K562 (cell line): ENCODE measurements around the gene MEGF11. TPM values are rescaled to one million over a fixed set of nuclear protein-coding genes. Genes with fewer than 3 reads are reported as not detected.
A peak's percentile ranks its signal among the peaks of the same experiment; 100 is the strongest.

Experiments
- ATAC-seq: fragments of 200-7000 bp; cut with Tn5 transposase; 3 replicates; pipeline ENCODE4 v1.9.1; 2020; ENCODE audit warnings: moderate library complexity
- BruUV-seq: library from RNA; stranded (reverse); fragments of 400-500 nt; replicated peaks from 2 replicates; lab custom pipeline; 2021; lab: Mats Ljungman, UMichigan
- CTCF ChIA-PET: fragments of 300-600 bp; formaldehyde crosslinking; extraction: SDS; loops from one replicate; lab custom pipeline; 2021; ENCODE audit warnings: low intra/inter-chr PET ratio; lab: Yijun Ruan, JAX
- POLR2A ChIA-PET: fragments of 300-600, 350-650 bp; sonication (Branson Sonifier 250); formaldehyde crosslinking; extraction: SDS; loops from one replicate; lab custom pipeline; 2021; ENCODE audit warnings: antibody characterized with exemption, inconsistent platforms; lab: Yijun Ruan, JAX
- DNase-seq, 4 experiments: peaks; one replicate each; pipeline versions ENCODE4 v3.0.0 to v3.0.0-alpha.2; 2011 to 2018; ENCODE audit warnings: low spot score in 3 of 4, mixed read lengths in 3 of 4; ENCODE audit errors: extremely low read depth in 1 of 4
- FAIRE-seq: peaks from 2 replicates; lab custom pipeline; 2011; peaks lifted over from hg19 to GRCh38; lab: Jason Lieb, UNC
- H2AFZ ChIP-seq: 2 replicates; pipeline ENCODE4 v1.6.0; 2011; ENCODE audit warnings: low read depth, low read length, control low read depth, inconsistent platforms
- H3K27ac ChIP-seq: fragments of 200-600 bp; 3 replicates; pipeline ENCODE4 v1.8.0; 2011; ENCODE audit warnings: low read depth, mild to moderate bottlenecking, control low read depth, inconsistent platforms, low read length, moderate library complexity, mixed read lengths; ENCODE audit errors: extremely low read depth
- H3K27me3 ChIP-seq, 2 experiments: fragments of 300-600 bp in 1 of 2; 2 replicates in 1 of 2; 3 replicates in 1 of 2; pipeline versions ENCODE4 v1.6.0 to v1.8.0; 2011; ENCODE audit warnings: inconsistent platforms in 2 of 2, low read length in 2 of 2, mild to moderate bottlenecking in 1 of 2, mixed read lengths in 1 of 2, moderate library complexity in 1 of 2; ENCODE audit not compliant: control insufficient read depth in 2 of 2, insufficient read depth in 2 of 2
- H3K36me3 ChIP-seq: fragments of 300-600 bp; 3 replicates; pipeline ENCODE4 v1.8.0; 2011; ENCODE audit warnings: mild to moderate bottlenecking, low read length, inconsistent platforms; ENCODE audit not compliant: control insufficient read depth, insufficient read depth
- H3K4me1 ChIP-seq, 2 experiments: fragments of 200-600 bp in 1 of 2; replicated peaks in 1 of 2; 2 replicates in 1 of 2; 3 replicates in 1 of 2; pipeline versions ENCODE4 v1.5.1 to v1.8.0; 2011; ENCODE audit warnings: inconsistent platforms in 2 of 2, low read length in 2 of 2, mild to moderate bottlenecking in 1 of 2, mixed read lengths in 1 of 2, moderate library complexity in 1 of 2; ENCODE audit not compliant: control insufficient read depth in 2 of 2, insufficient read depth in 2 of 2
- H3K4me2 ChIP-seq: 2 replicates; pipeline ENCODE4 v1.6.1; 2011; ENCODE audit warnings: low read length, control low read depth, inconsistent platforms, mixed read lengths; ENCODE audit not compliant: insufficient read depth
- H3K4me3 ChIP-seq: fragments of 200-600 bp; sonication (generic), shearing (Covaris generic); 2 replicates; pipeline ENCODE4 v1.5.1; 2016; ENCODE audit warnings: control low read depth, inconsistent platforms
- H3K79me2 ChIP-seq: fragments of 200-600 bp; 3 replicates; pipeline ENCODE4 v1.8.0; 2011; ENCODE audit warnings: low read length, inconsistent platforms; ENCODE audit not compliant: control insufficient read depth, insufficient read depth
- H3K9ac ChIP-seq, 2 experiments: 2 replicates each; pipeline versions ENCODE4 v1.6.0 to v1.6.1; 2011; ENCODE audit warnings: low read depth in 2 of 2, low read length in 2 of 2, control low read depth in 1 of 2, inconsistent platforms in 1 of 2, mild to moderate bottlenecking in 1 of 2, mixed read lengths in 1 of 2; ENCODE audit not compliant: insufficient read depth in 1 of 2
- H3K9me1 ChIP-seq: one replicate; pipeline ENCODE4 v1.6.0; 2011; ENCODE audit warnings: inconsistent platforms, mild to moderate bottlenecking, low read length, moderate library complexity; ENCODE audit not compliant: control insufficient read depth, insufficient read depth
- H3K9me3 ChIP-seq: replicated peaks from 2 replicates; pipeline ENCODE4 v1.5.1; 2011; ENCODE audit warnings: low read depth, low read length, inconsistent platforms; ENCODE audit not compliant: control insufficient read depth, insufficient read depth
- H4K20me1 ChIP-seq: replicated peaks from 2 replicates; pipeline ENCODE4 v1.6.1; 2011; ENCODE audit warnings: low read length, inconsistent platforms, mixed read lengths; ENCODE audit not compliant: control insufficient read depth, insufficient read depth
- BCL6 ChIP-seq: fragments of 250-450 bp; sonication (Bioruptor Pico); IDR thresholded peaks from 2 replicates; pipeline ENCODE4 v1.4.0; 2020
- CEBPG ChIP-seq, 3 experiments: fragments of 200-800 bp in 1 of 3; sonication (Bioruptor generic) in 1 of 3; sonication (generic) in 1 of 3; formaldehyde crosslinking in 1 of 3; IDR thresholded peaks in 2 of 3; conservative IDR thresholded peaks in 1 of 3; 2 replicates each; pipeline versions ENCODE4 v1.6.1 to v1.8.0; 2016 to 2022; ENCODE audit warnings: missing compliant biosample characterization in 2 of 3, missing genetic modification characterization in 2 of 3, mild to moderate bottlenecking in 1 of 3, missing genetic modification reagents in 1 of 3
- MTA1 ChIP-seq: fragments of 450-650 bp; IDR thresholded peaks from 2 replicates; pipeline ENCODE4 v1.6.1; 2017; ENCODE audit warnings: borderline replicate concordance
- SUPT5H ChIP-seq: fragments of 450-650 bp; IDR thresholded peaks from 2 replicates; pipeline ENCODE4 v1.6.1; 2016
- TOE1 ChIP-seq, 2 experiments: fragments of 450-650 bp in 1 of 2; sonication (generic) in 1 of 2; formaldehyde crosslinking in 1 of 2; IDR thresholded peaks; 2 replicates each; pipeline versions ENCODE4 v1.7.1 to v1.8.0; 2016 to 2022; ENCODE audit warnings: borderline replicate concordance in 2 of 2, mild to moderate bottlenecking in 2 of 2, antibody characterized with exemption in 1 of 2, inconsistent platforms in 1 of 2, low read depth in 1 of 2, missing genetic modification reagents in 1 of 2, moderate library complexity in 1 of 2
- WGBS: fragments of 100-300 bp; shearing (Covaris generic); methylation state at CpG from one replicate; pipeline ENCODE4 v1.1.6; 2016; ENCODE audit warnings: low coverage, mixed read lengths; ENCODE audit not compliant: insufficient coverage; ENCODE audit errors: missing lambda C conversion rate; 5-methylcytosine and 5-hydroxymethylcytosine counted together
- in situ Hi-C: fragments of 300-500 bp; cut with MboI; formaldehyde crosslinking; loops from 4 replicates; pipeline ENCODE4 v1.15.0; 2018; ENCODE audit warnings: inconsistent platforms, mixed read lengths
- intact Hi-C: fragments of 100-400 bp; cut with micrococcal nuclease; formaldehyde crosslinking; loops from 2 replicates; pipeline ENCODE4 v1.14.2; 2022
- polyA plus RNA-seq, 8 experiments: library from polyadenylated mRNA; depleted of rRNA in 4 of 8; stranded (reverse) in 5 of 8; unstranded in 3 of 8; fragments of >200 nt; fragmentation: Nextera tagmentation in 2 of 8; fragmentation: Illumina TruSeq in 1 of 8; extraction: Ambion mirVana in 2 of 8; extraction: Trizol in 1 of 8; gene quantifications; 2 replicates each; pipeline versions ENCODE4 v1.2.1 to v1.2.3, GENCODE V29; 2011 to 2014; ENCODE audit warnings: inconsistent platforms in 1 of 8, missing spikeins in 1 of 8
- total RNA-seq, 7 experiments: library from RNA; depleted of rRNA in 6 of 7; stranded (reverse); fragments of >200 nt in 6 of 7; fragmentation: Illumina TruSeq in 2 of 7; extraction: Trizol in 2 of 7; gene quantifications; 2 replicates each; pipeline versions ENCODE4 v1.2.1 to v1.2.3, GENCODE V29; 2011 to 2021; ENCODE audit warnings: low replicate concordance in 1 of 7

Gene MEGF11
- total and polyA plus RNA-seq, 9 of the 15 experiments (the other 6 are each of a cell fraction or from before 2014, with no cell fraction given) = 0.06 to 0.23 (median 0.20) TPM; not detected in 6

GRCh38 chr15:66138096-66138783 lies 115.3 kb downstream of the MEGF11 start (continued):
- no peak for TF ChIP-seq BCL6 (CRISPR knock-in tag)
- no peak for TF ChIP-seq MTA1
- no peak for TF ChIP-seq SUPT5H

- H3K36me3 ChIP-seq = no peaks in the 10 kb centered on the region
- H4K20me1 ChIP-seq = peaks cover 14% of the 10 kb centered on the region; the same call in 1 of the 2 replicates
- no peak overlapping the region for H3K4me2 ChIP-seq
- H3K4me3 ChIP-seq = no peak overlapping the region
- 0% methylated on average over 2 of the region's 2 CpGs for WGBS
- no peak for ATAC-seq
- no peak for FAIRE-seq
- BruUV-seq = no TSS peak
- H3K79me2 ChIP-seq = no peaks in the 10 kb centered on the region
- TF ChIP-seq TOE1 (IDR thresholded peaks at IDR 0.05; ENCODE audit: borderline replicate concordance) (no peak), TOE1 (CRISPR knock-in tag; IDR thresholded peaks at IDR 0.05; ENCODE audit: borderline replicate concordance, low read depth) (no peak), CEBPG (CRISPR knock-in tag; IDR thresholded peaks at IDR 0.05) (no peak), CEBPG (tag; conservative IDR thresholded peaks at IDR 0.05 in 1 of 2, IDR thresholded peaks at IDR 0.05 in 1 of 2) (peak in 1 of 2 experiments; percentile 78; a peak in 2 of 4 replicates)
- H2AFZ ChIP-seq = no peak overlapping the region
- no peak overlapping the region for H3K9ac ChIP-seq
- H3K27ac ChIP-seq = no peak overlapping the region
- H3K27me3 ChIP-seq = peaks cover 34 to 76% of the 10 kb centered on the region in 2 experiments; a peak in 4 of 5 replicates
- ChIA-PET POLR2A (no interaction called here), CTCF (interaction anchor here (0.7 kb wide), 1 partner anchor 23 kb away, joined by 3 read pairs; no protein-coding TSS in a partner anchor)
- in situ Hi-C loops (no loop called here), intact Hi-C loops (no loop called here)
- DNase-seq = no peak
- H3K4me1 ChIP-seq = no peaks in the 10 kb centered on the region
- H3K9me3 ChIP-seq = no peaks in the 10 kb centered on the region
- H3K9me1 ChIP-seq = no peaks in the 10 kb centered on the region
Measured at GRCh38 chr15:66136948-66137347, 116.6 kb downstream of the MEGF11 start.
